Large intestine (tissue), 3 donors: ENCODE results near the gene GTF2H3. TPM values are rescaled to one million over a fixed set of nuclear protein-coding genes. Genes with fewer than 3 reads are reported as not detected.

Experiments used
- DNase-seq, 2 donors: peaks; one replicate each; pipeline versions ENCODE4 v3.0.0 to v3.0.0-alpha.2; 2013
- H3K27ac ChIP-seq: one replicate; pipeline ENCODE4 v1.5.1; 2013; ENCODE audit warnings: low read length
- H3K27me3 ChIP-seq: 2 replicates; pipeline ENCODE4 v1.6.1; 2013; ENCODE audit warnings: low read length; ENCODE audit not compliant: control insufficient read depth, insufficient read depth
- H3K36me3 ChIP-seq: 2 replicates; pipeline ENCODE4 v1.6.1; 2013; ENCODE audit warnings: low read length; ENCODE audit not compliant: control insufficient read depth, insufficient read depth
- H3K4me1 ChIP-seq: one replicate; pipeline ENCODE4 v1.6.1; 2013; ENCODE audit warnings: low read length; ENCODE audit not compliant: control insufficient read depth, insufficient read depth
- H3K4me3 ChIP-seq: one replicate; pipeline ENCODE4 v1.5.1; 2013; ENCODE audit warnings: low read length
- H3K9me3 ChIP-seq: one replicate; pipeline ENCODE4 v1.6.1; 2013; ENCODE audit warnings: mild to moderate bottlenecking, low read depth, low read length, moderate library complexity; ENCODE audit not compliant: control insufficient read depth
- WGBS: methylation state at CpG from one replicate; pipeline ENCODE4 v1.1.5; 2013; ENCODE audit warnings: low lambda C conversion rate; ENCODE audit not compliant: insufficient coverage; 5-methylcytosine and 5-hydroxymethylcytosine counted together
- polyA plus RNA-seq: library from polyadenylated mRNA; unstranded; fragments of 120-200 nt; gene quantifications from one replicate; pipeline ENCODE4 v1.2.1, GENCODE V29; 2013

Gene GTF2H3
- polyA plus RNA-seq, 1 donor: 33.9 TPM

DNA sequence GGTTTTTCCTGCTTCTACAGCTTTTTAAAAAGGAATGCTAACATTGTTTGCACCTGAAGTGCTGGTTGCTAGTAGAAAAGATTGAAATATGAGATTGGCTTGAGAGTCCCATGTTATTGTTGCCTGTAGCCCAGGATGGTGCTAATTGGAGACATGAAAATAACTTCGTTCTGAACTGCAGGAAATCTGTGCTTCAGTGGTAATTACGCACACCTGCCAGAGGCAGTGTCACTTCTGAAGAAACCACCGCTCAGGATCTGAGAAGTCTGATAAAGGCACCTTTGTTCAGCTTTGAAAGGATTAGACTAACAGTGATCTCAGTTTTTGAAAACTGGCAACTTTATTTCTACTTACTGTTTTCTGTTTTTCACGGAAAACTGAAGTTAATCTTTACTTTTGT is 63.0 kb downstream of the GTF2H3 start:
- WGBS: 54% methylated on average over 2 of the region's 4 CpGs
- Histone ChIP-seq H3K27me3 (no peaks in the 10 kb centered on the region), H3K9me3 (no peaks in the 10 kb centered on the region), H3K27ac (no peak overlapping the region), H3K36me3 (peaks cover 23% of the 10 kb centered on the region), H3K4me3 (no peak overlapping the region), H3K4me1 (no peaks in the 10 kb centered on the region)
- peak in 1 of 2 donors; percentile 33 for DNase-seq

DNA sequence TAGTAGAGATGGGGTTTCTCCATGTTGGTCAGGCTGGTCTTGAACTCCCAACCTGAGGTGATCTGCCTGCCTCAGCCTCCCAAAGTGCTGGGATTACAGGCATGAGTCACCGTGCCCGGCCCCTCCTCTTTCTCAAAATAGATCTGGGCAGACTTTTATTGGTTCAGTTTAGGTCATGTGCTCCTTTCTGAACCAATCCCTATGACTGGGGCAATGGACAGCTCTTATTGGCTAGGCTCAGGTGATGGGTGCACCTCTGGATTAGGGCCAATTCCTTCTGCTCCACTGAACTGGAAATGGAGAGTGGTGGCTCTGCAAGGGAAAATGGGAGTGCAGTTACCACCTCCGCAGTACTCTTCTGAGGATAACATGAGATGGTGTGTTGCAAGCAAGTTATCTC is 72.3 kb downstream of the GTF2H3 start:
- Histone ChIP-seq H3K4me3 (no peak overlapping the region), H3K9me3 (no peaks in the 10 kb centered on the region), H3K27ac (no peak overlapping the region), H3K36me3 (peaks cover 15% of the 10 kb centered on the region), H3K27me3 (no peaks in the 10 kb centered on the region), H3K4me1 (peaks cover 3% of the 10 kb centered on the region)
- no CpG with 5 or more reads among the region's 3 CpGs for WGBS
- peak in 1 of 2 donors; percentile 71 for DNase-seq

DNA sequence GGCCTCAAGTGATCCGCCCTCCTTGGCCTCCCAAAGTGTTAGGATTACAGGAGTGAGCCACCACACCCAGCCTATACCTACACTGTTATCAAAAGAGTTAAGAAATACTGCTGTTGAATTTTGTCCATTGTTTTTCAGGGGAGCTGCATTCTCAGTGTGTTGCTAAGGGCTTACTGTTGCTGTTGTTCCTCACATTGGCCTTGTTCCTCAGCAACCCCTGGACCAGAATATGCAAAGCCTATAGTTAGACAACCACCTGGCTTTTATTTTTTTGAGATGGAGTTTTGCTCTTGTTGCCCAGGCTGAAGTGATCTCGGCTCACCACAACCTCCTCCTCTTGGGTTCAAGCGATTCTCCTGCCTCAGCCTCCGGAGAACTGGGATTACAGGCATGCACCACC is 73.8 kb downstream of the GTF2H3 start:
- WGBS: no CpG with 5 or more reads among the region's 4 CpGs
- Histone ChIP-seq H3K27ac (no peak overlapping the region), H3K9me3 (no peaks in the 10 kb centered on the region), H3K36me3 (peaks cover 5% of the 10 kb centered on the region), H3K27me3 (no peaks in the 10 kb centered on the region), H3K4me1 (peaks cover 3% of the 10 kb centered on the region), H3K4me3 (no peak overlapping the region)
- no peak for DNase-seq

Other genes with a start within 250 kb of the GTF2H3 start
- 37.6 TPM for gene KMT5A, start 249.7 kb upstream of the GTF2H3 start, polyA plus RNA-seq
- 1.7 TPM for gene RILPL2, start 197.1 kb upstream of the GTF2H3 start, polyA plus RNA-seq
- 31.0 TPM for gene SNRNP35, start 175.7 kb upstream of the GTF2H3 start, polyA plus RNA-seq
- 9.7 TPM for gene RILPL1, start 100.1 kb upstream of the GTF2H3 start, polyA plus RNA-seq
- 233 TPM for gene TMED2, start 49.3 kb upstream of the GTF2H3 start, polyA plus RNA-seq
- 37.9 TPM for gene DDX55, start 31.7 kb upstream of the GTF2H3 start, polyA plus RNA-seq
- gene EIF2B1, start 143 bp upstream of the GTF2H3 start, polyA plus RNA-seq: 42.8 TPM
- gene TCTN2, start 37.3 kb downstream of the GTF2H3 start, polyA plus RNA-seq: 8.6 TPM
- 18.5 TPM for gene ATP6V0A2, start 78.5 kb downstream of the GTF2H3 start, polyA plus RNA-seq
- gene DNAH10, start 128.5 kb downstream of the GTF2H3 start, polyA plus RNA-seq: 1.0 TPM